ENCODE measurements around the gene AGPAT2.

Gene AGPAT2

GRCh38 chr9:136693490-136694162 lies 6.4 kb upstream of the AGPAT2 start:
- Mint-ChIP-seq H3K27ac (no peak overlapping the region), H3K27me3 (ENCODE audit: low read depth, poor library complexity) (peaks cover 17% of the 10 kb centered on the region), H3K36me3 (ENCODE audit: low read depth) (no peaks in the 10 kb centered on the region), H3K4me3 (peak overlapping the region; percentile 28), H3K9me3 (no peaks in the 10 kb centered on the region), H3K4me1 (peaks cover 34% of the 10 kb centered on the region)
- TF ChIP-seq CTCF (IDR thresholded peaks at IDR 0.05), result no peak
- no peak for DNase-seq

- no peaks in the 10 kb centered on the region for H3K36me3 Mint-ChIP-seq (ENCODE audit: low read depth)
- no peaks in the 10 kb centered on the region for H3K9me3 Mint-ChIP-seq
- DNase-seq, result no peak
- TF ChIP-seq CTCF (IDR thresholded peaks at IDR 0.05), result no peak
- peaks cover 30% of the 10 kb centered on the region for H3K4me1 Mint-ChIP-seq
- peak overlapping the region; percentile 28 for H3K4me3 Mint-ChIP-seq
- no peak overlapping the region for H3K27ac Mint-ChIP-seq
- H3K27me3 Mint-ChIP-seq (ENCODE audit: low read depth, poor library complexity), result peaks cover 22% of the 10 kb centered on the region
Measured at GRCh38 chr9:136693135-136693489, 5.9 kb upstream of the AGPAT2 start.

GRCh38 chr9:136692185-136693134 lies 5.2 kb upstream of the AGPAT2 start:
- Mint-ChIP-seq H3K9me3 (no peaks in the 10 kb centered on the region), H3K27me3 (ENCODE audit: low read depth, poor library complexity) (peaks cover 22% of the 10 kb centered on the region), H3K4me1 (peaks cover 24% of the 10 kb centered on the region), H3K27ac (no peak overlapping the region), H3K4me3 (no peak overlapping the region), H3K36me3 (ENCODE audit: low read depth) (no peaks in the 10 kb centered on the region)
- no peak for DNase-seq
- TF ChIP-seq CTCF (IDR thresholded peaks at IDR 0.05), result no peak

GRCh38 chr9:136691316-136692184 lies 4.3 kb upstream of the AGPAT2 start:
- Mint-ChIP-seq H3K27ac (no peak overlapping the region), H3K27me3 (ENCODE audit: low read depth, poor library complexity) (peaks cover 22% of the 10 kb centered on the region), H3K4me3 (no peak overlapping the region), H3K9me3 (no peaks in the 10 kb centered on the region), H3K4me1 (peaks cover 19% of the 10 kb centered on the region), H3K36me3 (ENCODE audit: low read depth) (no peaks in the 10 kb centered on the region)
- no peak for TF ChIP-seq CTCF (IDR thresholded peaks at IDR 0.05)
- DNase-seq, result no peak

GRCh38 chr9:136690806-136691261 lies 3.6 kb upstream of the AGPAT2 start:
- no peak overlapping the region for H3K27ac Mint-ChIP-seq
- H3K4me1 Mint-ChIP-seq, result peaks cover 25% of the 10 kb centered on the region
- no peaks in the 10 kb centered on the region for H3K36me3 Mint-ChIP-seq (ENCODE audit: low read depth)
- TF ChIP-seq CTCF (IDR thresholded peaks at IDR 0.05), result no peak
- H3K9me3 Mint-ChIP-seq, result no peaks in the 10 kb centered on the region
- no peak for DNase-seq
- peaks cover 28% of the 10 kb centered on the region for H3K27me3 Mint-ChIP-seq (ENCODE audit: low read depth, poor library complexity)
- H3K4me3 Mint-ChIP-seq, result no peak overlapping the region

Data from nephron progenitor cell (in vitro differentiated cells).